OCI-LY3 (cell line): ENCODE results near the gene JAZF1.

Source experiments
- CTCF ChIP-seq: fragments of 200-600, 300-600 bp; sonication (generic); IDR thresholded peaks from 2 replicates; pipeline ENCODE4 v1.5.1; 2014; ENCODE audit warnings: antibody characterized with exemption, low read length, low read depth
- EZH2phosphoT487 ChIP-seq: fragments of 200-600 bp; shearing (Covaris generic); IDR thresholded peaks from 2 replicates; pipeline ENCODE4 v1.6.1; 2018; ENCODE audit warnings: antibody characterized with exemption, mixed run types, low read depth

- no peak for TF ChIP-seq CTCF
- TF ChIP-seq EZH2phosphoT487, result no peak
Measured at GRCh38 chr7:27939893-27940292, 240.7 kb downstream of the JAZF1 start.
